ENCODE measurements around the gene SH3BP4.

GRCh38 chr2:235047171-235048160, 95.6 kb downstream of the SH3BP4 start:
- TF ChIP-seq POLR2AphosphoS5 (IDR thresholded peaks at IDR 0.05): no peak
- TF ChIP-seq POLR2A (IDR thresholded peaks at IDR 0.05): no peak
- TF ChIP-seq CTCF (IDR thresholded peaks at IDR 0.05): no peak

Data from transverse colon (tissue), 4 donors.